HepG2 (cell line): ENCODE data around the gene PFAS. TPM values are rescaled to one million over a fixed set of nuclear protein-coding genes. Genes with fewer than 3 reads are reported as not detected.

Experiments used
- ATAC-seq: fragments of 200-7000 bp; cut with Tn5 transposase; 3 replicates; pipeline ENCODE4 v1.9.1; 2020; ENCODE audit warnings: mild to moderate bottlenecking, moderate library complexity
- BruUV-seq: library from RNA; stranded (reverse); fragments of 400-500 nt; replicated peaks from 2 replicates; lab custom pipeline; 2021; lab: Mats Ljungman, UMichigan
- CTCF ChIA-PET: fragments of 300-600 bp; formaldehyde crosslinking; extraction: SDS; loops from one replicate; lab custom pipeline; 2021; ENCODE audit warnings: low total read pairs, inconsistent platforms, low intra/inter-chr PET ratio; lab: Yijun Ruan, JAX
- POLR2A ChIA-PET: fragments of 350-600 bp; sonication (Branson Sonifier 250); formaldehyde crosslinking; loops from one replicate; lab custom pipeline; 2020; ENCODE audit warnings: antibody characterized with exemption, inconsistent platforms; lab: Yijun Ruan, JAX
- DNase-seq: peaks from one replicate; pipeline ENCODE4 v3.0.0-alpha.2; 2015; ENCODE audit warnings: low spot score
- FAIRE-seq: peaks from 3 replicates; lab custom pipeline; 2011; peaks lifted over from hg19 to GRCh38; lab: Jason Lieb, UNC
- H2AFZ ChIP-seq: one replicate; pipeline ENCODE4 v1.6.1; 2011; ENCODE audit warnings: low read length, inconsistent platforms
- H3K27ac ChIP-seq: fragments of 300-600 bp; 3 replicates; pipeline ENCODE4 v1.8.0; 2011; ENCODE audit warnings: mixed run types, mild to moderate bottlenecking, mixed read lengths, low read length, inconsistent platforms; ENCODE audit not compliant: insufficient read depth; ENCODE audit errors: extremely low read length
- H3K27me3 ChIP-seq, 2 experiments: fragments of 200-600 bp in 1 of 2; 2 replicates in 1 of 2; 3 replicates in 1 of 2; pipeline versions ENCODE4 v1.6.0 to v1.8.0; 2011; ENCODE audit warnings: low read length in 2 of 2, mild to moderate bottlenecking in 2 of 2, moderate library complexity in 2 of 2, inconsistent platforms in 1 of 2; ENCODE audit not compliant: insufficient read depth in 2 of 2, control insufficient read depth in 1 of 2
- H3K36me3 ChIP-seq, 2 experiments: fragments of 200-600 bp in 1 of 2; replicated peaks in 1 of 2; 2 replicates in 1 of 2; 3 replicates in 1 of 2; pipeline versions ENCODE4 v1.5.1 to v1.8.0; 2011; ENCODE audit warnings: low read length in 2 of 2, inconsistent platforms in 1 of 2; ENCODE audit not compliant: insufficient read depth in 2 of 2, control insufficient read depth in 1 of 2
- H3K4me1 ChIP-seq: 2 replicates; pipeline ENCODE4 v1.5.1; 2012; ENCODE audit warnings: low read length, inconsistent platforms; ENCODE audit not compliant: insufficient read depth
- H3K4me2 ChIP-seq: 2 replicates; pipeline ENCODE4 v1.6.0; 2011; ENCODE audit warnings: low read depth, low read length, inconsistent platforms
- H3K4me3 ChIP-seq, 3 experiments: fragments of 200-600 bp in 1 of 3; sonication (generic), shearing (Covaris generic) in 1 of 3; replicated peaks in 1 of 3; 2 replicates each; pipeline ENCODE4 v1.5.1; 2011 to 2016; ENCODE audit warnings: low read length in 3 of 3, inconsistent platforms in 2 of 3, low read depth in 2 of 3, mild to moderate bottlenecking in 2 of 3, control low read depth in 1 of 3, mixed read lengths in 1 of 3; ENCODE audit not compliant: insufficient read depth in 1 of 3
- H3K79me2 ChIP-seq: one replicate; pipeline ENCODE4 v1.6.1; 2011; ENCODE audit warnings: low read length, inconsistent platforms; ENCODE audit not compliant: insufficient read depth
- H3K9ac ChIP-seq: 2 replicates; pipeline ENCODE4 v1.6.0; 2011; ENCODE audit warnings: mild to moderate bottlenecking, low read depth, low read length, inconsistent platforms; ENCODE audit not compliant: insufficient read depth
- H3K9me3 ChIP-seq: 2 replicates; pipeline ENCODE4 v1.5.1; 2012; ENCODE audit warnings: mild to moderate bottlenecking, low read length
- H4K20me1 ChIP-seq: 2 replicates; pipeline ENCODE4 v1.6.0; 2011; ENCODE audit warnings: inconsistent platforms, mild to moderate bottlenecking, low read length, moderate library complexity; ENCODE audit not compliant: insufficient read depth
- E2F5 ChIP-seq: sonication (generic); formaldehyde crosslinking; conservative IDR thresholded peaks from 2 replicates; pipeline ENCODE4 v1.4.0; 2020; ENCODE audit warnings: missing genetic modification reagents
- NR2C2 ChIP-seq: sonication (generic); formaldehyde crosslinking; IDR thresholded peaks from 2 replicates; pipeline ENCODE4 v1.4.0; 2020; ENCODE audit warnings: missing genetic modification reagents, mild to moderate bottlenecking, moderate library complexity, borderline replicate concordance
- POLR2A ChIP-seq, 2 experiments: IDR thresholded peaks; 2 replicates each; pipeline ENCODE4 v1.6.1; 2011; ENCODE audit warnings: low read depth in 2 of 2, low read length in 2 of 2, mild to moderate bottlenecking in 1 of 2, moderate library complexity in 1 of 2; ENCODE audit not compliant: insufficient read depth in 1 of 2
- RAD21 ChIP-seq: fragments of 450-650 bp; formaldehyde crosslinking; IDR thresholded peaks from 2 replicates; pipeline ENCODE4 v1.5.0; 2020; ENCODE audit warnings: mild to moderate bottlenecking
- STAG1 ChIP-seq: sonication (generic); formaldehyde crosslinking; IDR thresholded peaks from 2 replicates; pipeline ENCODE4 v1.4.0; 2020; ENCODE audit warnings: missing genetic modification reagents
- TOE1 ChIP-seq: sonication (generic); formaldehyde crosslinking; IDR thresholded peaks from 2 replicates; pipeline ENCODE4 v1.4.0; 2020; ENCODE audit warnings: mild to moderate bottlenecking, missing genetic modification reagents
- TRIM24 ChIP-seq: sonication (generic); formaldehyde crosslinking; IDR thresholded peaks from 2 replicates; pipeline ENCODE4 v1.8.0; 2022; ENCODE audit warnings: mild to moderate bottlenecking, missing genetic modification reagents
- ZEB1 ChIP-seq: IDR thresholded peaks from 2 replicates; pipeline ENCODE4 v1.6.1; 2012; ENCODE audit warnings: mild to moderate bottlenecking, low read depth, inconsistent platforms; ENCODE audit not compliant: insufficient replicate concordance
- ZFP62 ChIP-seq: sonication (generic); formaldehyde crosslinking; IDR thresholded peaks from 2 replicates; pipeline ENCODE4 v1.4.0; 2020; ENCODE audit warnings: missing genetic modification reagents
- ZNF205 ChIP-seq: IDR thresholded peaks from 2 replicates; pipeline ENCODE4 v1.6.1; 2018; ENCODE audit warnings: missing biosample characterization, missing genetic modification reagents
- ZNF3 ChIP-seq: IDR thresholded peaks from 2 replicates; pipeline ENCODE4 v1.7.0; 2017; ENCODE audit warnings: inconsistent platforms
- ZNF326 ChIP-seq: sonication (generic); formaldehyde crosslinking; IDR thresholded peaks from 2 replicates; pipeline ENCODE4 v1.4.0; 2020; ENCODE audit warnings: missing genetic modification reagents, borderline replicate concordance
- WGBS: methylation state at CpG from one replicate; pipeline ENCODE4 v1.1.6; 2017; ENCODE audit warnings: low lambda C conversion rate; 5-methylcytosine and 5-hydroxymethylcytosine counted together
- in situ Hi-C: cut with HindIII; loops from 2 replicates; pipeline ENCODE4 v1.10.0; 2017; ENCODE audit warnings: low pct_unique_long_range_greater_than_20kb; ENCODE audit not compliant: extremely low pct_ligation_motif_present
- intact Hi-C: fragments of 100-400 bp; cut with micrococcal nuclease; formaldehyde crosslinking; loops from one replicate; pipeline ENCODE4 v1.10.0; 2022; ENCODE audit not compliant: unreplicated experiment
- polyA plus RNA-seq, 8 experiments: library from polyadenylated mRNA; depleted of rRNA in 3 of 8; stranded (reverse) in 7 of 8; unstranded in 1 of 8; fragments of >200 nt; fragmentation: Illumina TruSeq in 4 of 8; extraction: Trizol in 4 of 8; gene quantifications; 2 replicates each; pipeline versions ENCODE4 v1.2.1 to v1.2.3, GENCODE V29; 2011 to 2016; ENCODE audit warnings: low read depth in 4 of 8, missing spikeins in 1 of 8, mixed read lengths in 1 of 8; ENCODE audit not compliant: insufficient read depth in 1 of 8
- total RNA-seq, 5 experiments: library from RNA; depleted of rRNA; stranded (reverse); fragments of >200 nt; fragmentation: Illumina TruSeq; extraction: Trizol; gene quantifications; 2 replicates each; pipeline ENCODE4 v1.2.3, GENCODE V29; 2016; ENCODE audit warnings: low read depth in 1 of 5

PFAS gene
- total and polyA plus RNA-seq, 2 of the 13 experiments (the other 11 are each of a cell fraction or from before 2014, with no cell fraction given) = 49.4 to 58.2 TPM

- ChIA-PET CTCF (no interaction called here), POLR2A (no interaction called here)
- H3K27me3 ChIP-seq = no peaks in the 10 kb centered on the region
- no peaks in the 10 kb centered on the region for H3K9me3 ChIP-seq
- no peak for ATAC-seq
- H3K79me2 ChIP-seq = peaks cover 23% of the 10 kb centered on the region
- H4K20me1 ChIP-seq = no peaks in the 10 kb centered on the region
- peaks cover 13% of the 10 kb centered on the region for H3K4me1 ChIP-seq
- no peak overlapping the region for H3K4me3 ChIP-seq
- H3K27ac ChIP-seq = no peak overlapping the region
- DNase-seq = no peak
- FAIRE-seq = no peak
- in situ Hi-C loops (no loop called here), intact Hi-C loops (no loop called here)
- H2AFZ ChIP-seq = no peak overlapping the region
- H3K36me3 ChIP-seq = peaks cover 25 to 51% of the 10 kb centered on the region in 2 experiments
- no peak overlapping the region for H3K9ac ChIP-seq
- no TSS peak for BruUV-seq
- TF ChIP-seq POLR2A (IDR thresholded peaks at IDR 0.05; ENCODE audit: insufficient read depth in 1 of 2, low read depth in 2 of 2, low read length in 2 of 2) (no peak), ZNF326 (CRISPR knock-in tag) (no peak), TRIM24 (no peak), ZEB1 (no peak), ZFP62 (CRISPR knock-in tag) (no peak), ZNF3 (CRISPR knock-in tag) (no peak)
- no peak overlapping the region for H3K4me2 ChIP-seq
- WGBS = 99% methylated on average over 11 of the region's 11 CpGs
These were observed 5.8 kb downstream of the PFAS start for GRCh38 chr17:8254881-8255280.

GRCh38 chr17:8255499-8255898 is 6.4 kb downstream of the PFAS start:
- H3K4me1 ChIP-seq = peaks cover 6% of the 10 kb centered on the region
- in situ Hi-C loops = no loop called here
- peaks cover 16% of the 10 kb centered on the region for H3K79me2 ChIP-seq
- intact Hi-C loops = no loop called here
- H3K36me3 ChIP-seq = peaks cover 25 to 57% of the 10 kb centered on the region in 2 experiments
- H3K27me3 ChIP-seq = no peaks in the 10 kb centered on the region
- FAIRE-seq (no peak), DNase-seq (peak; percentile 21), ATAC-seq (peak; percentile 89)
- POLR2A ChIA-PET = no interaction called here
- H3K4me2 ChIP-seq = no peak overlapping the region
- no TSS peak for BruUV-seq
- CTCF ChIA-PET = no interaction called here
- no peaks in the 10 kb centered on the region for H4K20me1 ChIP-seq
- H3K9me3 ChIP-seq = no peaks in the 10 kb centered on the region
- no peak overlapping the region for H3K27ac ChIP-seq
- H3K9ac ChIP-seq = no peak overlapping the region
- no peak overlapping the region for H2AFZ ChIP-seq
- TF ChIP-seq NR2C2 (CRISPR knock-in tag) (no peak), RAD21 (CRISPR knock-in tag) (0 out of 2 replicates have a peak, but pooled peaks have one; percentile 8), STAG1 (CRISPR knock-in tag) (peak; percentile 4; the same call in 1 of the 2 replicates), ZNF205 (no peak), TOE1 (CRISPR knock-in tag) (no peak), E2F5 (CRISPR knock-in tag) (no peak)
- TF ChIP-seq, all 625 proteins: peak for 2
- H3K4me3 ChIP-seq = no peak overlapping the region
- WGBS = 100% methylated on average over 6 of the region's 9 CpGs
